HepG2 (cell line): Measurements from ENCODE around the gene NODAL. TPM values are rescaled to one million over a fixed set of nuclear protein-coding genes. Genes with fewer than 3 reads are reported as not detected.

Source experiments
- ATAC-seq: fragments of 200-7000 bp; cut with Tn5 transposase; 3 replicates; pipeline ENCODE4 v1.9.1; 2020; ENCODE audit warnings: mild to moderate bottlenecking, moderate library complexity
- BruUV-seq: library from RNA; stranded (reverse); fragments of 400-500 nt; replicated peaks from 2 replicates; lab custom pipeline; 2021; lab: Mats Ljungman, UMichigan
- CTCF ChIA-PET: fragments of 300-600 bp; formaldehyde crosslinking; extraction: SDS; loops from one replicate; lab custom pipeline; 2021; ENCODE audit warnings: low total read pairs, inconsistent platforms, low intra/inter-chr PET ratio; lab: Yijun Ruan, JAX
- POLR2A ChIA-PET: fragments of 350-600 bp; sonication (Branson Sonifier 250); formaldehyde crosslinking; loops from one replicate; lab custom pipeline; 2020; ENCODE audit warnings: antibody characterized with exemption, inconsistent platforms; lab: Yijun Ruan, JAX
- DNase-seq: peaks from one replicate; pipeline ENCODE4 v3.0.0-alpha.2; 2015; ENCODE audit warnings: low spot score
- FAIRE-seq: peaks from 3 replicates; lab custom pipeline; 2011; peaks lifted over from hg19 to GRCh38; lab: Jason Lieb, UNC
- H2AFZ ChIP-seq: one replicate; pipeline ENCODE4 v1.6.1; 2011; ENCODE audit warnings: low read length, inconsistent platforms
- H3K27ac ChIP-seq: fragments of 300-600 bp; 3 replicates; pipeline ENCODE4 v1.8.0; 2011; ENCODE audit warnings: mixed run types, mild to moderate bottlenecking, mixed read lengths, low read length, inconsistent platforms; ENCODE audit not compliant: insufficient read depth; ENCODE audit errors: extremely low read length
- H3K27me3 ChIP-seq, 2 experiments: fragments of 200-600 bp in 1 of 2; 2 replicates in 1 of 2; 3 replicates in 1 of 2; pipeline versions ENCODE4 v1.6.0 to v1.8.0; 2011; ENCODE audit warnings: low read length in 2 of 2, mild to moderate bottlenecking in 2 of 2, moderate library complexity in 2 of 2, inconsistent platforms in 1 of 2; ENCODE audit not compliant: insufficient read depth in 2 of 2, control insufficient read depth in 1 of 2
- H3K36me3 ChIP-seq, 2 experiments: fragments of 200-600 bp in 1 of 2; replicated peaks in 1 of 2; 2 replicates in 1 of 2; 3 replicates in 1 of 2; pipeline versions ENCODE4 v1.5.1 to v1.8.0; 2011; ENCODE audit warnings: low read length in 2 of 2, inconsistent platforms in 1 of 2; ENCODE audit not compliant: insufficient read depth in 2 of 2, control insufficient read depth in 1 of 2
- H3K4me1 ChIP-seq: 2 replicates; pipeline ENCODE4 v1.5.1; 2012; ENCODE audit warnings: low read length, inconsistent platforms; ENCODE audit not compliant: insufficient read depth
- H3K4me2 ChIP-seq: 2 replicates; pipeline ENCODE4 v1.6.0; 2011; ENCODE audit warnings: low read depth, low read length, inconsistent platforms
- H3K4me3 ChIP-seq, 3 experiments: fragments of 200-600 bp in 1 of 3; sonication (generic), shearing (Covaris generic) in 1 of 3; replicated peaks in 1 of 3; 2 replicates each; pipeline ENCODE4 v1.5.1; 2011 to 2016; ENCODE audit warnings: low read length in 3 of 3, inconsistent platforms in 2 of 3, low read depth in 2 of 3, mild to moderate bottlenecking in 2 of 3, control low read depth in 1 of 3, mixed read lengths in 1 of 3; ENCODE audit not compliant: insufficient read depth in 1 of 3
- H3K79me2 ChIP-seq: one replicate; pipeline ENCODE4 v1.6.1; 2011; ENCODE audit warnings: low read length, inconsistent platforms; ENCODE audit not compliant: insufficient read depth
- H3K9ac ChIP-seq: 2 replicates; pipeline ENCODE4 v1.6.0; 2011; ENCODE audit warnings: mild to moderate bottlenecking, low read depth, low read length, inconsistent platforms; ENCODE audit not compliant: insufficient read depth
- H3K9me3 ChIP-seq: 2 replicates; pipeline ENCODE4 v1.5.1; 2012; ENCODE audit warnings: mild to moderate bottlenecking, low read length
- H4K20me1 ChIP-seq: 2 replicates; pipeline ENCODE4 v1.6.0; 2011; ENCODE audit warnings: inconsistent platforms, mild to moderate bottlenecking, low read length, moderate library complexity; ENCODE audit not compliant: insufficient read depth
- EEA1 ChIP-seq: sonication (generic); formaldehyde crosslinking; IDR thresholded peaks from 2 replicates; pipeline ENCODE4 v1.5.1; 2020; ENCODE audit warnings: mild to moderate bottlenecking, missing genetic modification reagents, borderline replicate concordance
- HMG20B ChIP-seq: conservative IDR thresholded peaks from 2 replicates; pipeline ENCODE4 v1.6.1; 2016; ENCODE audit warnings: missing genetic modification reagents, missing compliant biosample characterization
- JDP2 ChIP-seq: sonication (generic); formaldehyde crosslinking; IDR thresholded peaks from 2 replicates; pipeline ENCODE4 v1.8.1; 2022; ENCODE audit warnings: missing genetic modification reagents, borderline replicate concordance
- WGBS: methylation state at CpG from one replicate; pipeline ENCODE4 v1.1.6; 2017; ENCODE audit warnings: low lambda C conversion rate; 5-methylcytosine and 5-hydroxymethylcytosine counted together
- in situ Hi-C: cut with HindIII; loops from 2 replicates; pipeline ENCODE4 v1.10.0; 2017; ENCODE audit warnings: low pct_unique_long_range_greater_than_20kb; ENCODE audit not compliant: extremely low pct_ligation_motif_present
- intact Hi-C: fragments of 100-400 bp; cut with micrococcal nuclease; formaldehyde crosslinking; loops from one replicate; pipeline ENCODE4 v1.10.0; 2022; ENCODE audit not compliant: unreplicated experiment
- polyA plus RNA-seq, 8 experiments: library from polyadenylated mRNA; depleted of rRNA in 3 of 8; stranded (reverse) in 7 of 8; unstranded in 1 of 8; fragments of >200 nt; fragmentation: Illumina TruSeq in 4 of 8; extraction: Trizol in 4 of 8; gene quantifications; 2 replicates each; pipeline versions ENCODE4 v1.2.1 to v1.2.3, GENCODE V29; 2011 to 2016; ENCODE audit warnings: low read depth in 4 of 8, missing spikeins in 1 of 8, mixed read lengths in 1 of 8; ENCODE audit not compliant: insufficient read depth in 1 of 8
- total RNA-seq, 5 experiments: library from RNA; depleted of rRNA; stranded (reverse); fragments of >200 nt; fragmentation: Illumina TruSeq; extraction: Trizol; gene quantifications; 2 replicates each; pipeline ENCODE4 v1.2.3, GENCODE V29; 2016; ENCODE audit warnings: low read depth in 1 of 5
- TF ChIP-seq, protein P1 (sequence below): sonication (generic); formaldehyde crosslinking; IDR thresholded peaks from 2 replicates; pipeline ENCODE4 v1.4.0; 2020; ENCODE audit warnings: missing genetic modification reagents, borderline replicate concordance
- TF ChIP-seq, protein P2 (sequence below): sonication (generic); formaldehyde crosslinking; IDR thresholded peaks from 2 replicates; pipeline ENCODE4 v1.4.0; 2020; ENCODE audit warnings: missing genetic modification reagents, mild to moderate bottlenecking, borderline replicate concordance

The NODAL gene
- total and polyA plus RNA-seq, 2 of the 13 experiments (the other 11 are each of a cell fraction or from before 2014, with no cell fraction given) = not detected

DNA sequence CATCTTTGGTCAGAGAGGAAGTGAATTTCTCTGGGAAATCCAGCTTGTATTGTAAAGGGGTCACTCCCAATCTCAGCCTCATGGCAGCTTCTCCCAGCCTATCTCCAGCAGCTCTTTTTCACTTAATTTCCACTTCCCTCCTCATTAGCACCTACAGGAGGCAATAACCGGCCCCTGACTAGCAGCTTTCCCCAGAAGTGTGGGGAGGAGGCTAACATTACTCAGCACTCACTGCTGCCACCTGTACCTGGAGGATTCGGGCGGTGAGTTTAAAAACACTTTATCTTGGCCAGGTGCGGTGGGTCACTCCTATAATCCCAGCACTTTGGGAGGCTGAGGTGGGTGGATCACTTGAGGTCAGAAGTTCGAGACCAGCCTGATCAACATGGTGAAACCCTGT lies 3.8 kb downstream of the NODAL start:
- no peak for DNase-seq
- ChIA-PET CTCF (no interaction called here), POLR2A (no interaction called here)
- Histone ChIP-seq H3K36me3 (no peaks in the 10 kb centered on the region), H3K79me2 (no peaks in the 10 kb centered on the region), H3K9me3 (no peaks in the 10 kb centered on the region), H2AFZ (no peak overlapping the region), H3K4me2 (no peak overlapping the region)
- no peak for FAIRE-seq
- no peak for ATAC-seq
- no peak for TF ChIP-seq JDP2 (CRISPR knock-in tag)
- TF ChIP-seq, protein P1, sequence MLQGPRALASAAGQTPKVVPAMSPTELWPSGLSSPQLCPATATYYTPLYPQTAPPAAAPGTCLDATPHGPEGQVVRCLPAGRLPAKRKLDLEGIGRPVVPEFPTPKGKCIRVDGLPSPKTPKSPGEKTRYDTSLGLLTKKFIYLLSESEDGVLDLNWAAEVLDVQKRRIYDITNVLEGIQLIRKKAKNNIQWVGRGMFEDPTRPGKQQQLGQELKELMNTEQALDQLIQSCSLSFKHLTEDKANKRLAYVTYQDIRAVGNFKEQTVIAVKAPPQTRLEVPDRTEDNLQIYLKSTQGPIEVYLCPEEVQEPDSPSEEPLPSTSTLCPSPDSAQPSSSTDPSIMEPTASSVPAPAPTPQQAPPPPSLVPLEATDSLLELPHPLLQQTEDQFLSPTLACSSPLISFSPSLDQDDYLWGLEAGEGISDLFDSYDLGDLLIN (CRISPR knock-in tag) = no peak
- TF ChIP-seq EEA1 (CRISPR knock-in tag) = no peak
- no peak for TF ChIP-seq HMG20B (CRISPR knock-in tag)
- TF ChIP-seq, protein P2, sequence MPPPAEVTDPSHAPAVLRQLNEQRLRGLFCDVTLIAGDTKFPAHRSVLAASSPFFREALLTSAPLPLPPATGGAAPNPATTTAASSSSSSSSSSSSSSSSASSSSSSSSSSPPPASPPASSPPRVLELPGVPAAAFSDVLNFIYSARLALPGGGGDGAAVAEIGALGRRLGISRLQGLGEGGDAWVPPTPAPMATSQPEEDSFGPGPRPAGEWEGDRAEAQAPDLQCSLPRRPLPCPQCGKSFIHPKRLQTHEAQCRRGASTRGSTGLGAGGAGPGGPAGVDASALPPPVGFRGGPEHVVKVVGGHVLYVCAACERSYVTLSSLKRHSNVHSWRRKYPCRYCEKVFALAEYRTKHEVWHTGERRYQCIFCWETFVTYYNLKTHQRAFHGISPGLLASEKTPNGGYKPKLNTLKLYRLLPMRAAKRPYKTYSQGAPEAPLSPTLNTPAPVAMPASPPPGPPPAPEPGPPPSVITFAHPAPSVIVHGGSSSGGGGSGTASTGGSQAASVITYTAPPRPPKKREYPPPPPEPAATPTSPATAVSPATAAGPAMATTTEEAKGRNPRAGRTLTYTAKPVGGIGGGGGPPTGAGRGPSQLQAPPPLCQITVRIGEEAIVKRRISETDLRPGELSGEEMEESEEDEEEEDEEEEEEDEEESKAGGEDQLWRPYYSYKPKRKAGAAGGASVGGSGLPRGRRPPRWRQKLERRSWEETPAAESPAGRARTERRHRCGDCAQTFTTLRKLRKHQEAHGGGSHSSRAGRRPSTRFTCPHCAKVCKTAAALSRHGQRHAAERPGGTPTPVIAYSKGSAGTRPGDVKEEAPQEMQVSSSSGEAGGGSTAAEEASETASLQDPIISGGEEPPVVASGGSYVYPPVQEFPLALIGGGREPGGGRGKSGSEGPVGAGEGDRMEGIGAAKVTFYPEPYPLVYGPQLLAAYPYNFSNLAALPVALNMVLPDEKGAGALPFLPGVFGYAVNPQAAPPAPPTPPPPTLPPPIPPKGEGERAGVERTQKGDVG (CRISPR knock-in tag) = no peak
- TF ChIP-seq, all 625 proteins: peak for 0
- Histone ChIP-seq H3K4me1 (peaks cover 13% of the 10 kb centered on the region), H3K4me3 (no peak overlapping the region), H3K9ac (no peak overlapping the region), H4K20me1 (no peaks in the 10 kb centered on the region), H3K27ac (no peak overlapping the region), H3K27me3 (no peaks in the 10 kb centered on the region)
- 52% methylated on average over 5 of the region's 5 CpGs for WGBS
- intact Hi-C loops = no loop called here
- no TSS peak for BruUV-seq
- in situ Hi-C loops = no loop called here
